GM18511 (cell line): ENCODE data around the gene LARGE1.

Experiments used
- ATAC-seq: cut with Tn5 transposase; IDR thresholded peaks from one replicate; pipeline ENCODE4 v1.9.1; 2021; ENCODE audit warnings: mild to moderate bottlenecking, moderate library complexity; ENCODE audit not compliant: unreplicated experiment

Gene LARGE1

DNA sequence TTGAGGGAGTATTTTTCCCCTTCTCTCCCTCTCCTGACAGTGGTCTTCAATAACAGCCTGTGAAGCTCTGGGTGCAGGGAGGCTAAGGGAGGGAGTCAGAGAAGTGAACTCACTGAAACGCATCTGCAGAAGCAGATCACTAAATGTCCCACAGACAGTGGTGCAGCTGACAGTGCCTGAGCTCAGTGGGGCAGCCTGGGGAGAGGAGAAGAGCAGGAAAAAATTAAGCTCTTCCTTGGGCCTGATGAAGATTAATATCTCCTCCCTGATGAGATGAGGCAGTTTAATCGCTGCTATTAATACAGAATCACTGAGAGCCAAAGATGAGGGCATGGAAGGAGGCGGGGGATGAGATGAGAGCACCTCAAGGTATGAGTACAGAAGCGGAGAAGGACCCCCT lies 180.8 kb downstream of the LARGE1 start:
- no peak for ATAC-seq

DNA sequence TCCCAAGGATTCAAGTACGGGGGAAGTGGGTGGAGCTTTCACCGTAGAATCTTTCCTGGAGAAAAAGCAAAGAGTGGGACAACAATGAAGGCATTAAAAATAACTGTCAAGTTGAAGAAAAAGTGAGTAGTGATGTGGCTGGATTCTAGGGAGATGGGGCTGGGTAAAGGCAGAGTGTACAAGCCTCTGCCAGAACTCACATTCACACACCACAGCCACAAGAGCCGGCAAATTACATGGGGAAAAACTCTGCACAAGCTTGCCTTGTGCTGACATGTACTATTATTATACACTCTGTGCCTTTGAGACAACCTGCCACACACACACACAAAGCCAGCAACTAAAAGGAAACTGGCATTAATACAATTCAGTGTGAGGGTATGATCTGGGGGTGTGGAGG lies 182.6 kb downstream of the LARGE1 start:
- no peak for ATAC-seq

DNA sequence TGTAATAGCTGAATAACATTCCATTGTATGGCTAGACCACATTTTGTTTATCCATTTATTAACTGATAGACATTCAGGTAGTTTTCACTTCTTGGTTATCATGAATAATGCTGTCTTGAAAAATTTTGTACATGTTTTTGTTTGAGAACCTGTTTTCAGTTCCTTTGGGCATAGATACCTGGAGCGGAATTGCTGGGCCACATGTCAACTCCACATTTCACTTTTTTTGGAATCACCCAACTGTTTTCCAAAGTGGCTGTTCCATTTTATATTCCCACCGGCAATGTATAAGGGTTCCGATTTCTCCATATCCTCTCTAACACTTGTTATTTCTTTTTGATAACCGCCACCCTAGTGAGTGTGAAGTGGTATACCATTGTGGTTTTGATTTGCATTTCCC lies 184.3 kb downstream of the LARGE1 start:
- no peak for ATAC-seq

GRCh38 chr22:33728847-33729246 lies 191.4 kb downstream of the LARGE1 start:
- ATAC-seq, result no peak

- ATAC-seq, result no peak
Observed at GRCh38 chr22:33726294-33726734, 194.0 kb downstream of the LARGE1 start.

DNA sequence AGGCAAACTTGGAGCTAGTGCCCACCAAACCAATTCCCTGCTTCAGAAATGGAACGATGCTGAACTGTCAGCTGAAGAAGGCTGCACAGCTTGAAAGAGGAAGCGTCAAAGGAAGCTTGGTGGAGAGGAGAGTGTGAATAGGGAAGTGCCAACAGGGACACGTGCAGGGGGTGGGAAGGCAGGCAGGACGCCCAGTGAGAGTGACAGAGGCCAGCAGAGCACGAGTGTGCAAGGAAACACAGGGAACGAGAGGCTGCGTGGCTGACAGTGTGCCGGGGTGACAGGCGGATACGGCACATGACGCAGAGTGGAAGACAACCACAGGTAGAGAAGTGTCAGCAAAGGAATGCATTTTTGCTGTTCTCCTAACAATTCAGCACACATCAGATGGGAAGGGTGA lies 196.4 kb downstream of the LARGE1 start:
- no peak for ATAC-seq

GRCh38 chr22:33722816-33723215 lies 197.5 kb downstream of the LARGE1 start:
- ATAC-seq, result no peak

GRCh38 chr22:33720166-33720878 lies 200.0 kb downstream of the LARGE1 start:
- ATAC-seq, result no peak

GRCh38 chr22:33717694-33718396 lies 202.4 kb downstream of the LARGE1 start:
- no peak for ATAC-seq

- no peak for ATAC-seq
Observed at GRCh38 chr22:33715237-33715985, 204.9 kb downstream of the LARGE1 start.

DNA sequence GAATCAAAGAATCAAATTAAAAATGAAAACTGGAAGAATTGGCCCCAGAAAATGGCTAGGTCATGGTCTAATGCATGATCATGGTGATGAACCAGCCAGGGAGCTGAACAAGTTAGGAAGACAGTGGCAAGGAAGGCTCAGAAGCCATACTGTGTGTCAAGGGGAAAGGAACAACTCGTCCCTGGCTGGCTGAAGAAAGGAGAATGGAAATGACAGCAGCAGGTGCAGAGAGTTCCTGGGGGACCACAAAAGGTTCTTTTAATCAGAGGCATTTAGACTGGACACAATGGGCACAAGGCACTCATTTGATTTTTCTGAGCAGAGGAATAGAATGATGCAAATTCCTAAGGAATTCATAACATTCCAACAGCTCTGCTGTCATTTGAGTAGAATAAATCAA lies 209.9 kb downstream of the LARGE1 start:
- no peak for ATAC-seq

DNA sequence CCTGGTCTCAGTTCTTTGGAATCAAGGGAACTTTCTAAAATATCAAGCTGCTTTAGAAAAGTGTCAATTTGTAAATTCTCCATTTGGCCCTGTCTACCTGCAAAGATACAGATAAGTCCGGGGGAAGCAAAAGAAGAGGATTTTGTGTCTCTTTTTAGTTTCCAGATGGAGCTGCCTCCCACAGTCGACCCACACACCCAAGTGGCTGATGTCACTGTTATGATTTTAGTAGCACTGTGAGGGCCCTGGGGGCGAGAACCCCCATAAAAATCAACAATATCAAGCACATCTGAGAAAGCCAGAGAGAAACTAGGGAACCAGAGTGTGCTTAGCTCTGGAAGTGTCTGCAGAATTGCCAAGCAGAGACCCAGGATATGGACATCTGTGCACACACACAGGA lies 212.7 kb downstream of the LARGE1 start:
- no peak for ATAC-seq

DNA sequence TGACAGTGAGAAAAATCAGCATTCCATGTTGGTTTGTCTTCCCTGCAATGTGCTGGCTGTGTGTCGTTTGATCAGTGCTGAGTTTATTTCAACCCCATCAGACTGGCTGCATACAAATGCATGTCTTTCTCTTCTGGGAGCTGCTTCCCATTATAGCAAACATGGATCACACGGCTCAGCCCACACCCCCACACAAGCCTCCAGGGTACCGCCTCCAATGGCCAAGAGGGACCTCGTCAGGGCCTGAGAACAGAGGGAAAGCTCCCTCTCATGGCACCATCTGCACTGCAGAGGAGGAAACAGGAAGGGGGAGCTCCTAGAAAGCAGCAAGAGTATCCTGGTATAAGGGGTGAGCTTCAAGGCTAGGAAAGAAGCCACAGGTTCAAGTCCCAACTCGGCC lies 214.2 kb downstream of the LARGE1 start:
- ATAC-seq, result no peak

- ATAC-seq, result no peak
Observed at GRCh38 chr22:33699176-33699575, 221.1 kb downstream of the LARGE1 start.

DNA sequence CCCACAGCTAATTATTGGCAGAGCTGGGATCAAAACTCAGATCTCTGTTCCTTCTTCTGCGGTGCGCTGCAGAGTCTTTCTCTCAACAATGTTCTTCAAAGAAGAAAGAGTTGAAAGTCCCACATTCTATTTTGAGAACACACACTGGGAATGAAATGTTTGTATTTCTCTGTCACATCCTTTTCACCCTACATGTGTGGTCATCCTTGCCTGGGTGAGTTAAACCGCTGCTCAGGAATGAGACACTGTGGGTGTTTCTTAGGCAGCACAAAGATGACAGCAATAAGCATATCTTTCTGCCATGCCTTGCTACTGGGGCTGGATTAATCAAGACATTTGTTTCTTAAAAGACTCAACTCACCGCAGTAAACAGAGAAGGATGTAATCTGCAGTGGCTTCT lies 222.6 kb downstream of the LARGE1 start:
- ATAC-seq, result no peak

GRCh38 chr22:33691057-33691630 lies 229.1 kb downstream of the LARGE1 start:
- ATAC-seq, result no peak

- ATAC-seq, result no peak
Observed at GRCh38 chr22:33688903-33689302, 231.4 kb downstream of the LARGE1 start.

DNA sequence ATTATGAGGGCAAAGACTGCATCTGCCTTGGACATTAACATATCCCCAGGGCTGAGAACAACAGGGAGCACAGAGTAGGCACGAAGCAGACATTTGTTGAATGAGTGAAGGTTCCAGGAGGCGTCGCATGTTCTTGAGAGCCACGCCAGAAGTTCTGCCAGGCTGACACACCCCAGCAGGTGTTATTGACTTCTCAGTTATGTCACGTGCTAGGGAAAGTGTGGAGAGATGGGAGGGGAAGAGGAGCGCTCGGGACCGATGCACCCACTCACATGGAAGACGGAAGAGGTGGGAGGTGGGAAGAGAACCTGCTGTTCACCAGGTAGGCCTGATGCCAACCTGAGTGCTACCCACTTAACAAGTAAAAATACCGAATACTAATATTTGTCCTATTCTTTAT lies 232.8 kb downstream of the LARGE1 start:
- ATAC-seq, result no peak

DNA sequence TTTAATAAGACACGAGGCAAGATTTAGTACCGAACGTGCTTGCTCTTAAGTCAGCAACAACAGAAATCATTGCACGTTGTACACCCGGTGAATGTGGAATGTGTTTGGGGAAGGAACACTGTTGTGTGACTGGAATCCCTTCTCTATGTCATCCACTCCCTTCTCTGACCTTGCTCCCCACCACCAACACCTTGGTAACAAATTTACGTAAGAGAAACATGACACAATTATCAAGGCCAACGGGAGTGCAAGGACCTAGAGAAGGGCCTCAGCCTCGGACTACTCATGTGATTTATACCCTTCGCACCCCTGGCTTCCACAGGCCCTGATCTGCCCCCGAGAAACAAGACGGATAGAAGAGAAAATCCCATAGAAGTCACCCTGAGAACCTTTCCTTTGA lies 236.2 kb downstream of the LARGE1 start:
- ATAC-seq, result no peak

DNA sequence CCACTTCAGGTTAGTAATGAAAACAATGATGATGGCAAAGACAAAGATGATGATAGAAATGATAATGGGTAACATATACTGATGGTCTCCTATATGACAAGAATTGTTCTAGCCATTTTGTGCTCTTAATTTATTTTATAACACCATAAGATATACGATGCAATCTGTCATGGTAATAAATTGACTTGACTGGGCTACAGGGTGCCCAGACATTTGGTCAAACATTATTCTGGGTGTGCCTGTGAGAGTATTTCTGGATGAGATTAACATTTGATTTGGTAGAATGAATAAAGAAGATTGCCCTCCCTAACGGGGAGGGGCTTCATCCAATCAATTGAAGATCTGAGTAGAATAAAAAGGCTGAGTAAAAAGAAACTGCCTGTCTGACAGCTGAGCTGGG lies 237.3 kb downstream of the LARGE1 start:
- ATAC-seq, result no peak

GRCh38 chr22:33680632-33681031 lies 239.6 kb downstream of the LARGE1 start:
- ATAC-seq, result no peak

DNA sequence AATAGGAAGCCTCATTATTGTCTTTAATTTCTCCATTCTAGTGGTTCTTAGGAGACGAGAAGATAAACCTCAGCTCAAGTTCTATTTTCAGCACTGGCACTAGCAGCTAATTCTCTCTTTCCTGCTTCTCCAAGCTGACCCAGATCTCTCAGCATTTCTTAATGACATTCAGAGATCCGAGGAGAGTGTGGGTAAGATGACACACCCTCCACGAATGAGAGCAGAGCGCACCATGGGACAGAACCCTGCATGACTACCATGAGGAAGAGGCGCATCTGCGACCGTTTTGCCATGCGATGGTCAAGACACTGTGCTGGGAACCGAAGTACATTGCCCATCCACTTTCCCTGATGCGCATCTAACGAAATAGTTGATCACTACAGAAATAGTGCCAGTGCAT lies 241.8 kb downstream of the LARGE1 start:
- no peak for ATAC-seq
